Measurements from ENCODE around the gene ASPHD2.

Gene ASPHD2

DNA sequence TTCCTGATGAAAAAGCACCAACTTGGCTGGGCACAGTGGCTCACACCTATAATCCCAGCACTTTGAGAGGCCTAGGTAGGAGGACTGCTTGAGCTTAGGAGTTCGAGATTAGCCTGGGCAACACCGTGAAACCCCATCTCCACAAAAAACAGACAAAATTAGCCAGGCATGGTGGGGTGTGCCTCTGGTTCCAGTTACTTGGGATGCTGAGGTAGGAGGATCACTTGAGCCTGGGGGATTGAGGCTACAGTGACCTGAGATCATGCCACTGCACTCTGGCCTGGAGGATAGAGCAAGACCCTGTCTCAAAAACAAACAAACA is 51.5 kb downstream of the ASPHD2 start:
- H3K4me1 ChIP-seq (ENCODE audit: control insufficient read depth in 1 of 2, insufficient read depth in 2 of 2, low read length in 2 of 2) = peaks cover 10 to 24% of the 10 kb centered on the region in 2 experiments
- no CpG with 5 or more reads among the region's 2 CpGs for WGBS (ENCODE audit: extremely low coverage, insufficient coverage, insufficient read length)

DNA sequence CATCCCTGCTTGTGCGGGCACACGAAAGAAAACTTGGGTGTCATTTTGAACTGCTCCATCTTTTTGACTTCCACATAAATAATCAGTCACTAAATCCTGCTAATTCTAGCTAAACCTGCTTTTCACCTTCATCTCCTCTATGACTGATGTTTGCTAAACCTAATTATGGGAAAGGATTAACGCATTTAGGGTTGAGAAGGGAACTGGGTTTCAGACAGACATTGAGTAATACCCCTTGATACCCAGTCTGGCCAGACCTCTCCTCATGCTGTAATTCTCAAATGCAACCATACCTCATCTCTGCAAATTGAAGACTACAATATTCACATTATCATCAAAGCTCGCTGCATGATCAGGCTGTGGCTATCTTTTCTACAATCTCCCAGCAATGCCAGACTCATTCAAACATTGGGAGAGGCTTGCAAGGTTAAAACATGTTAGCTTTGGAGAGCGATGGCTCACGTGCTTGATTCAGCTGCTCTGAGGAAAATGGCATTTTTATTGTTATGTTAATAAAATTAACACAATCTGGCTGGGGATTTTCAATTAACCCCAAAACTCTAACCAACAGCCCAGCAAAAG is 52.1 kb downstream of the ASPHD2 start:
- Histone ChIP-seq H3K14ac (ENCODE audit: low read length) (no peak overlapping the region), H3K36me3 (ENCODE audit: control insufficient read depth in 1 of 2, insufficient read depth in 2 of 2, low read length in 2 of 2) (peaks cover 3 to 7% of the 10 kb centered on the region in 2 experiments), H3K9me3 (ENCODE audit: insufficient read depth, low read depth, low read length) (no peaks in the 10 kb centered on the region), H3K27ac (ENCODE audit: low read depth, low read length) (no peak overlapping the region), H3K4ac (ENCODE audit: low read depth, low read length) (no peak overlapping the region), H3K9ac (ENCODE audit: low read length) (no peak overlapping the region), H2AFZ (ENCODE audit: insufficient read depth, low read length, poor library complexity) (no peak overlapping the region), H4K91ac (ENCODE audit: low read depth, low read length) (no peak overlapping the region), H2BK5ac (ENCODE audit: low read depth, low read length, poor library complexity) (no peak overlapping the region), H2AK5ac (ENCODE audit: low read length) (no peak overlapping the region), H3K79me2 (ENCODE audit: control insufficient read depth, insufficient read depth, low read length, poor library complexity) (peaks cover 7% of the 10 kb centered on the region), H4K12ac (ENCODE audit: low read depth, low read length) (no peak overlapping the region), H2BK120ac (ENCODE audit: insufficient read depth, low read length, poor library complexity) (no peak overlapping the region), H3K4me3 (ENCODE audit: low read depth, low read length) (no peak overlapping the region), H4K8ac (ENCODE audit: low read depth, low read length) (no peak overlapping the region), H3K27me3 (ENCODE audit: insufficient read depth, low read length) (no peaks in the 10 kb centered on the region), H2BK12ac (ENCODE audit: low read length) (no peak overlapping the region), H3K79me1 (ENCODE audit: low read length) (peaks cover 13% of the 10 kb centered on the region), H3K4me2 (ENCODE audit: low read length) (peak overlapping the region; percentile 11), H3K23ac (ENCODE audit: low read length) (no peak overlapping the region), H3K4me1 (ENCODE audit: control insufficient read depth in 1 of 2, insufficient read depth in 2 of 2, low read length in 2 of 2) (peaks cover 10 to 24% of the 10 kb centered on the region in 2 experiments), H3K18ac (ENCODE audit: low read length) (no peak overlapping the region)
- WGBS (ENCODE audit: extremely low coverage, insufficient coverage, insufficient read length) = no CpG with 5 or more reads among the region's 6 CpGs
- DNase-seq = no peak

More for the DNA sequence above, 51.5 kb downstream of the ASPHD2 start:
- H3K4ac ChIP-seq (ENCODE audit: low read depth, low read length) = no peak overlapping the region
- no peak overlapping the region for H2AK5ac ChIP-seq (ENCODE audit: low read length)
- no peak overlapping the region for H2BK120ac ChIP-seq (ENCODE audit: insufficient read depth, low read length, poor library complexity)
- no peak overlapping the region for H3K27ac ChIP-seq (ENCODE audit: low read depth, low read length)
- H2BK12ac ChIP-seq (ENCODE audit: low read length) = peak overlapping the region; percentile 67
- peaks cover 5 to 6% of the 10 kb centered on the region in 2 experiments for H3K36me3 ChIP-seq (ENCODE audit: control insufficient read depth in 1 of 2, insufficient read depth in 2 of 2, low read length in 2 of 2)
- H3K23ac ChIP-seq (ENCODE audit: low read length) = no peak overlapping the region
- no peak overlapping the region for H4K91ac ChIP-seq (ENCODE audit: low read depth, low read length)
- H3K79me1 ChIP-seq (ENCODE audit: low read length) = peaks cover 14% of the 10 kb centered on the region
- peaks cover 7% of the 10 kb centered on the region for H3K79me2 ChIP-seq (ENCODE audit: control insufficient read depth, insufficient read depth, low read length, poor library complexity)
- no peaks in the 10 kb centered on the region for H3K27me3 ChIP-seq (ENCODE audit: insufficient read depth, low read length)
- H3K18ac ChIP-seq (ENCODE audit: low read length) = peak overlapping the region; percentile 16
- H3K9ac ChIP-seq (ENCODE audit: low read length) = no peak overlapping the region
- no peak overlapping the region for H4K8ac ChIP-seq (ENCODE audit: low read depth, low read length)
- H3K9me3 ChIP-seq (ENCODE audit: insufficient read depth, low read depth, low read length) = no peaks in the 10 kb centered on the region
- no peak overlapping the region for H3K4me3 ChIP-seq (ENCODE audit: low read depth, low read length)
- H4K12ac ChIP-seq (ENCODE audit: low read depth, low read length) = no peak overlapping the region
- no peak overlapping the region for H2AFZ ChIP-seq (ENCODE audit: insufficient read depth, low read length, poor library complexity)
- peak overlapping the region; percentile 11 for H3K4me2 ChIP-seq (ENCODE audit: low read length)
- H3K14ac ChIP-seq (ENCODE audit: low read length) = no peak overlapping the region
- no peak for DNase-seq
- no peak overlapping the region for H2BK5ac ChIP-seq (ENCODE audit: low read depth, low read length, poor library complexity)

DNA sequence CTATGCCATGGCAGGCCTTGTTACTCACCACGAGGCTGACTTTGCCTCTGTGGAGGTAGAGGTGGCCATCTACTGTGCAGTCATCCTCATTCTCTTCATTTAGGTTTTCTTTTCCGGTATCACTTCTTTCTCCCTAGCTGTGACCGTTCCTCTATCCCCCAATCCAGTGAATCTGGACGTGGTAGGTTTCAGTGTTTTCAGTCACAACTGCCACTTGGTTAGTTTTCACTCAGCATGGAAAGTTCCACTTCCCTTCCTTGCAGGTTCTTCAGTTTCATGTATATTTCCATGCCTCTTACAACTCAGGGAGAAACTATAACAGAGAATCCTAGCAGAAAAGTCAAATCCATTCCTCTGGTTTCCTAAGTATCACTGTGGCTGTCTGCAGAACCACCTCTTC is 52.6 kb downstream of the ASPHD2 start:
- Histone ChIP-seq H2BK5ac (ENCODE audit: low read depth, low read length, poor library complexity) (no peak overlapping the region), H3K23ac (ENCODE audit: low read length) (no peak overlapping the region), H3K4me2 (ENCODE audit: low read length) (no peak overlapping the region), H4K8ac (ENCODE audit: low read depth, low read length) (no peak overlapping the region), H2BK12ac (ENCODE audit: low read length) (no peak overlapping the region), H3K9me3 (ENCODE audit: insufficient read depth, low read depth, low read length) (no peaks in the 10 kb centered on the region), H3K27me3 (ENCODE audit: insufficient read depth, low read length) (no peaks in the 10 kb centered on the region), H4K91ac (ENCODE audit: low read depth, low read length) (no peak overlapping the region), H3K36me3 (ENCODE audit: control insufficient read depth in 1 of 2, insufficient read depth in 2 of 2, low read length in 2 of 2) (peaks cover 3 to 7% of the 10 kb centered on the region in 2 experiments), H2AK5ac (ENCODE audit: low read length) (peak overlapping the region; percentile 3), H3K4ac (ENCODE audit: low read depth, low read length) (no peak overlapping the region), H3K9ac (ENCODE audit: low read length) (no peak overlapping the region), H2AFZ (ENCODE audit: insufficient read depth, low read length, poor library complexity) (no peak overlapping the region), H3K27ac (ENCODE audit: low read depth, low read length) (no peak overlapping the region), H4K12ac (ENCODE audit: low read depth, low read length) (no peak overlapping the region), H3K79me1 (ENCODE audit: low read length) (peaks cover 12% of the 10 kb centered on the region), H3K14ac (ENCODE audit: low read length) (no peak overlapping the region), H2BK120ac (ENCODE audit: insufficient read depth, low read length, poor library complexity) (no peak overlapping the region), H3K4me3 (ENCODE audit: low read depth, low read length) (no peak overlapping the region), H3K79me2 (ENCODE audit: control insufficient read depth, insufficient read depth, low read length, poor library complexity) (peaks cover 7% of the 10 kb centered on the region), H3K18ac (ENCODE audit: low read length) (no peak overlapping the region), H3K4me1 (ENCODE audit: control insufficient read depth in 1 of 2, insufficient read depth in 2 of 2, low read length in 2 of 2) (peaks cover 10 to 23% of the 10 kb centered on the region in 2 experiments)
- no peak for DNase-seq
- no CpG with 5 or more reads among the region's 4 CpGs for WGBS (ENCODE audit: extremely low coverage, insufficient coverage, insufficient read length)

DNA sequence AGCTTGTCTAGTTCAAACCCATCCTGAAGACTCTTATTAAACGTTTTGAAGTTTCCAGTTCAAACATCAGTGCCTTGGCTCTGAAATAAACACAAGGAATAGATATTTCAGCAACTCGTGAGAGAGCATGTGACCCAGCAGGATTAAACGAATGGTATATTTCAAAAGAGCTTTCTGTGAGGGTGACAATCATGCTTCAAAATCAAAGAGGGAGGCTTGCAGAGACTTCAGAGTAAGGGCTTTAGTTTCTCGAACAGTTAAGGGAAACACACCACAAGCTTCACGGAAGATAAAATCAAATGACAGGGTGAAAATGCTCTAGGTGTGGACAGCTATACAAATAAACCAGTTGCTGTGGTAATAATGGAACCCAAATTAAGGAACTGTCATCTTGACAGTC is 53.1 kb downstream of the ASPHD2 start:
- DNase-seq = no peak
- H3K4ac ChIP-seq (ENCODE audit: low read depth, low read length) = no peak overlapping the region
- H4K91ac ChIP-seq (ENCODE audit: low read depth, low read length) = no peak overlapping the region
- no peak overlapping the region for H2BK120ac ChIP-seq (ENCODE audit: insufficient read depth, low read length, poor library complexity)
- no peak overlapping the region for H4K8ac ChIP-seq (ENCODE audit: low read depth, low read length)
- peaks cover 3 to 7% of the 10 kb centered on the region in 2 experiments for H3K36me3 ChIP-seq (ENCODE audit: control insufficient read depth in 1 of 2, insufficient read depth in 2 of 2, low read length in 2 of 2)
- H3K79me2 ChIP-seq (ENCODE audit: control insufficient read depth, insufficient read depth, low read length, poor library complexity) = peaks cover 7% of the 10 kb centered on the region
- no peaks in the 10 kb centered on the region for H3K27me3 ChIP-seq (ENCODE audit: insufficient read depth, low read length)
- H3K4me2 ChIP-seq (ENCODE audit: low read length) = no peak overlapping the region
- H3K4me1 ChIP-seq (ENCODE audit: control insufficient read depth in 1 of 2, insufficient read depth in 2 of 2, low read length in 2 of 2) = peaks cover 10 to 20% of the 10 kb centered on the region in 2 experiments
- no peak overlapping the region for H2BK12ac ChIP-seq (ENCODE audit: low read length)
- H3K9me3 ChIP-seq (ENCODE audit: insufficient read depth, low read depth, low read length) = no peaks in the 10 kb centered on the region
- H3K18ac ChIP-seq (ENCODE audit: low read length) = no peak overlapping the region
- H2AFZ ChIP-seq (ENCODE audit: insufficient read depth, low read length, poor library complexity) = no peak overlapping the region
- no CpG with 5 or more reads among the region's 5 CpGs for WGBS (ENCODE audit: extremely low coverage, insufficient coverage, insufficient read length)
- no peak overlapping the region for H3K27ac ChIP-seq (ENCODE audit: low read depth, low read length)
- H3K4me3 ChIP-seq (ENCODE audit: low read depth, low read length) = no peak overlapping the region
- H3K79me1 ChIP-seq (ENCODE audit: low read length) = peaks cover 12% of the 10 kb centered on the region
- no peak overlapping the region for H3K14ac ChIP-seq (ENCODE audit: low read length)
- no peak overlapping the region for H3K9ac ChIP-seq (ENCODE audit: low read length)
- no peak overlapping the region for H2BK5ac ChIP-seq (ENCODE audit: low read depth, low read length, poor library complexity)
- no peak overlapping the region for H4K12ac ChIP-seq (ENCODE audit: low read depth, low read length)
- no peak overlapping the region for H3K23ac ChIP-seq (ENCODE audit: low read length)
- no peak overlapping the region for H2AK5ac ChIP-seq (ENCODE audit: low read length)
